Measurements from ENCODE around the gene ERAL1.

- TF ChIP-seq ELF1 (CRISPR knock-in tag; IDR thresholded peaks at IDR 0.05) (no peak), CBX2 (IDR thresholded peaks at IDR 0.05; ENCODE audit: low read depth, low read length) (no peak), CBX2 (CRISPR knock-in tag; IDR thresholded peaks at IDR 0.05; ENCODE audit: low read depth) (no peak), SNRNP70 (IDR thresholded peaks at IDR 0.05; ENCODE audit: low read depth, low read length) (no peak), MAX (IDR thresholded peaks at IDR 0.05) (no peak), SIN3A (IDR thresholded peaks at IDR 0.05; ENCODE audit: borderline replicate concordance, low read depth, low read length) (no peak), RFXAP (CRISPR knock-in tag; IDR thresholded peaks at IDR 0.05; ENCODE audit: borderline replicate concordance) (no peak)
- TF ChIP-seq, protein P1, sequence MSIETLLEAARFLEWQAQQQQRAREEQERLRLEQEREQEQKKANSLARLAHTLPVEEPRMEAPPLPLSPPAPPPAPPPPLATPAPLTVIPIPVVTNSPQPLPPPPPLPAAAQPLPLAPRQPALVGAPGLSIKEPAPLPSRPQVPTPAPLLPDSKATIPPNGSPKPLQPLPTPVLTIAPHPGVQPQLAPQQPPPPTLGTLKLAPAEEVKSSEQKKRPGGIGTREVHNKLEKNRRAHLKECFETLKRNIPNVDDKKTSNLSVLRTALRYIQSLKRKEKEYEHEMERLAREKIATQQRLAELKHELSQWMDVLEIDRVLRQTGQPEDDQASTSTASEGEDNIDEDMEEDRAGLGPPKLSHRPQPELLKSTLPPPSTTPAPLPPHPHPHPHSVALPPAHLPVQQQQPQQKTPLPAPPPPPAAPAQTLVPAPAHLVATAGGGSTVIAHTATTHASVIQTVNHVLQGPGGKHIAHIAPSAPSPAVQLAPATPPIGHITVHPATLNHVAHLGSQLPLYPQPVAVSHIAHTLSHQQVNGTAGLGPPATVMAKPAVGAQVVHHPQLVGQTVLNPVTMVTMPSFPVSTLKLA (IDR thresholded peaks at IDR 0.05), result no peak
Observed at GRCh38 chr17:28885363-28885762, 30.5 kb downstream of the ERAL1 start.

Data from HepG2 (cell line).